T-helper 2 cell (primary cell): Measurements from ENCODE around the gene SUPT16H.
A peak's percentile ranks its signal among the peaks of the same experiment; 100 is the strongest.
"Not testable (repeated sequence)": the region's sequence is repeated elsewhere in the genome, so short reads cannot be mapped to it uniquely, and the experiment has no call there.

ENCODE experiments used
- DNase-seq, 5 experiments: peaks; one replicate each; pipeline versions ENCODE4 v3.0.0 to v3.0.0-alpha.2; 2012 to 2022
- total RNA-seq, 2 donors: gene quantifications; one replicate each; lab custom pipeline; 2026; lab: John Stamatoyannopoulos, UW

The SUPT16H gene
- 77.6 to 124 reads per million in 2 donors for total RNA-seq

GRCh38 chr14:21383848-21384493 lies at the start of gene SUPT16H:
SUPT16H (minus strand) TSS chr14:21384019; CDS start chr14:21383927, 92 bp downstream.
- DNase-seq: peak; percentile 86 to 97 (median 91)

- no peak for DNase-seq
These were observed 47.3 kb upstream of the SUPT16H start for GRCh38 chr14:21431126-21431525.

GRCh38 chr14:21428930-21429329 lies 45.1 kb upstream of the SUPT16H start:
- no peak for DNase-seq

GRCh38 chr14:21426692-21427091 lies 42.9 kb upstream of the SUPT16H start:
- no peak for DNase-seq

GRCh38 chr14:21419528-21419927 lies 35.7 kb upstream of the SUPT16H start:
- no peak for DNase-seq

GRCh38 chr14:21415329-21415728 lies 31.5 kb upstream of the SUPT16H start:
- no peak for DNase-seq

- DNase-seq: peak in 1 of 5 experiments; percentile 62
These were observed 30.4 kb upstream of the SUPT16H start for GRCh38 chr14:21414137-21414631.

- DNase-seq: no peak
These were observed 24.3 kb upstream of the SUPT16H start for GRCh38 chr14:21408147-21408546.

- no peak for DNase-seq
These were observed 22.4 kb upstream of the SUPT16H start for GRCh38 chr14:21406213-21406612.

- DNase-seq: no peak
These were observed 21.3 kb upstream of the SUPT16H start for GRCh38 chr14:21405097-21405496.

GRCh38 chr14:21399311-21399870 lies 15.6 kb upstream of the SUPT16H start:
- no peak for DNase-seq

GRCh38 chr14:21398901-21399300 lies 15.1 kb upstream of the SUPT16H start:
- DNase-seq: no peak

- DNase-seq: no peak
These were observed 11.6 kb upstream of the SUPT16H start for GRCh38 chr14:21395450-21395849.

GRCh38 chr14:21385188-21385904 lies 1.5 kb upstream of the SUPT16H start:
- DNase-seq: no peak

- no peak for DNase-seq
These were observed 654 bp upstream of the SUPT16H start for GRCh38 chr14:21384494-21384851.

GRCh38 chr14:21382886-21383847 lies 652 bp downstream of the SUPT16H start:
- peak in 4 of 5 experiments; percentile 13 to 78 (median 35) for DNase-seq

GRCh38 chr14:21382095-21382494 lies 1.7 kb downstream of the SUPT16H start:
- DNase-seq: peak in 1 of 5 experiments; percentile 31

- no peak for DNase-seq
These were observed 4.5 kb downstream of the SUPT16H start for GRCh38 chr14:21379338-21379737.

- DNase-seq: no peak
These were observed 9.8 kb downstream of the SUPT16H start for GRCh38 chr14:21373980-21374379.

- not testable (repeated sequence) for DNase-seq
These were observed 11.0 kb downstream of the SUPT16H start for GRCh38 chr14:21372814-21373213.

- DNase-seq: no peak
These were observed 13.7 kb downstream of the SUPT16H start for GRCh38 chr14:21369949-21370679.
